HEK293 (cell line): ENCODE results near the gene FAM171A1.

Source experiments
- CTCF ChIA-PET: fragments of 350-600 bp; formaldehyde crosslinking; extraction: SDS; loops from one replicate; lab custom pipeline; 2021; ENCODE audit warnings: antibody characterized with exemption; lab: Yijun Ruan, JAX
- POLR2A ChIA-PET: fragments of 300-600 bp; formaldehyde crosslinking; extraction: SDS; loops from one replicate; lab custom pipeline; 2020; ENCODE audit warnings: antibody characterized with exemption, inconsistent platforms; lab: Yijun Ruan, JAX
- H3K27ac ChIP-seq: fragments of 200-500 bp; sonication (Bioruptor generic); 2 replicates; pipeline ENCODE4 v1.5.1; 2014; ENCODE audit warnings: low read depth, low read length, control low read depth, inconsistent platforms; ENCODE audit errors: extremely low read depth
- H3K36me3 ChIP-seq, 2 experiments: fragments of 200-500 bp in 1 of 2; sonication (Bioruptor generic) in 1 of 2; 1 replicate in 1 of 2; 2 replicates in 1 of 2; pipeline ENCODE4 v1.5.1; 2014 to 2017; ENCODE audit warnings: inconsistent platforms in 2 of 2, low read length in 2 of 2; ENCODE audit not compliant: control insufficient read depth in 2 of 2, insufficient read depth in 1 of 2
- H3K4me1 ChIP-seq: fragments of 200-500 bp; sonication (Bioruptor generic); 2 replicates; pipeline ENCODE4 v1.5.1; 2014; ENCODE audit warnings: mild to moderate bottlenecking, low read length, inconsistent platforms; ENCODE audit not compliant: control insufficient read depth, insufficient read depth
- H3K4me3 ChIP-seq: 2 replicates; pipeline ENCODE4 v1.5.1; 2011; ENCODE audit warnings: low read depth, mild to moderate bottlenecking, control low read depth, low read length, moderate library complexity
- H3K9me3 ChIP-seq: fragments of 200-500 bp; sonication (Bioruptor generic); 2 replicates; pipeline ENCODE4 v1.5.1; 2014; ENCODE audit warnings: low read depth, low read length, inconsistent platforms; ENCODE audit not compliant: control insufficient read depth, insufficient read depth
- ATF2 ChIP-seq: fragments of 450-650 bp; formaldehyde crosslinking; IDR thresholded peaks from 2 replicates; pipeline ENCODE4 v1.5.1; 2016; ENCODE audit warnings: missing biosample characterization, missing genetic modification characterization, low read depth
- GLI2 ChIP-seq: fragments of 450-650 bp; formaldehyde crosslinking; IDR thresholded peaks from 2 replicates; pipeline ENCODE4; 2017; ENCODE audit warnings: missing biosample characterization, missing genetic modification characterization, low read depth, borderline replicate concordance
- GLIS2 ChIP-seq: fragments of 450-650 bp; formaldehyde crosslinking; IDR thresholded peaks from 2 replicates; pipeline ENCODE4 v1.5.1; 2016; ENCODE audit warnings: missing biosample characterization, missing genetic modification characterization
- HOXC10 ChIP-seq: sonication (generic); formaldehyde crosslinking; IDR thresholded peaks from 2 replicates; pipeline ENCODE4 v1.8.1; 2023; ENCODE audit warnings: mild to moderate bottlenecking, missing genetic modification reagents
- MEIS1 ChIP-seq: sonication (generic); formaldehyde crosslinking; IDR thresholded peaks from 2 replicates; pipeline ENCODE4 v1.8.1; 2022; ENCODE audit warnings: missing genetic modification reagents, mild to moderate bottlenecking, borderline replicate concordance
- MZF1 ChIP-seq: fragments of 450-650 bp; formaldehyde crosslinking; IDR thresholded peaks from 2 replicates; pipeline ENCODE4 v1.5.1; 2017; ENCODE audit warnings: missing biosample characterization, missing genetic modification characterization, borderline replicate concordance
- PRDM10 ChIP-seq: fragments of 450-650 bp; formaldehyde crosslinking; IDR thresholded peaks from 2 replicates; pipeline ENCODE4 v1.5.1; 2016; ENCODE audit warnings: missing biosample characterization, missing genetic modification characterization
- PRDM4 ChIP-seq: fragments of 450-650 bp; formaldehyde crosslinking; IDR thresholded peaks from 2 replicates; pipeline ENCODE4 v1.5.1; 2017; ENCODE audit warnings: missing biosample characterization, missing genetic modification characterization
- ZBTB17 ChIP-seq: fragments of 450-650 bp; formaldehyde crosslinking; IDR thresholded peaks from 2 replicates; pipeline ENCODE4 v1.5.1; 2016; ENCODE audit warnings: missing biosample characterization, missing genetic modification characterization
- ZFP69B ChIP-seq: fragments of 450-650 bp; formaldehyde crosslinking; IDR thresholded peaks from 2 replicates; pipeline ENCODE4 v1.5.1; 2016; ENCODE audit warnings: missing biosample characterization, missing genetic modification characterization
- ZNF16 ChIP-seq: fragments of 450-650 bp; formaldehyde crosslinking; IDR thresholded peaks from 2 replicates; pipeline ENCODE4 v1.5.1; 2016; ENCODE audit warnings: low read depth, missing biosample characterization, missing genetic modification characterization
- ZNF449 ChIP-seq: fragments of 450-650 bp; formaldehyde crosslinking; IDR thresholded peaks from 2 replicates; pipeline ENCODE4 v1.5.1; 2017; ENCODE audit warnings: missing biosample characterization, mild to moderate bottlenecking, missing genetic modification characterization, moderate library complexity
- ZNF513 ChIP-seq: fragments of 450-650 bp; IDR thresholded peaks from 2 replicates; pipeline ENCODE4 v1.5.1; 2018; ENCODE audit warnings: missing biosample characterization, missing genetic modification characterization
- ZNF518A ChIP-seq: fragments of 450-650 bp; formaldehyde crosslinking; conservative IDR thresholded peaks from 2 replicates; pipeline ENCODE4 v1.5.1; 2016; ENCODE audit warnings: low read depth, missing biosample characterization, missing genetic modification characterization
- ZNF571 ChIP-seq: fragments of 450-650 bp; formaldehyde crosslinking; IDR thresholded peaks from 2 replicates; pipeline ENCODE4 v1.5.0; 2017; ENCODE audit warnings: missing biosample characterization, missing genetic modification characterization
- ZNF580 ChIP-seq: fragments of 450-650 bp; formaldehyde crosslinking; IDR thresholded peaks from 2 replicates; pipeline ENCODE4 v1.5.1; 2016; ENCODE audit warnings: missing biosample characterization, missing genetic modification characterization
- ZNF768 ChIP-seq: fragments of 450-650 bp; formaldehyde crosslinking; IDR thresholded peaks from 2 replicates; pipeline ENCODE4 v1.5.1; 2018; ENCODE audit warnings: missing biosample characterization, mild to moderate bottlenecking, missing genetic modification characterization

Gene FAM171A1

GRCh38 chr10:15227611-15228372 lies 143.3 kb downstream of the FAM171A1 start (continued):
- TF ChIP-seq ZNF518A (tag by site-specific recombination) (no peak), MZF1 (no peak), GLI2 (tag by site-specific recombination) (no peak), ZNF513 (tag by site-specific recombination) (no peak), ZNF580 (tag by site-specific recombination) (no peak)

GRCh38 chr10:15225511-15225910 lies 145.6 kb downstream of the FAM171A1 start:
- POLR2A ChIA-PET: no interaction called here
- no peak for TF ChIP-seq PRDM10 (tag by site-specific recombination)
- TF ChIP-seq ZNF768: no peak
- no peak for TF ChIP-seq GLIS2 (tag by site-specific recombination)
- TF ChIP-seq ZBTB17 (tag by site-specific recombination): no peak
- no peak for TF ChIP-seq ZFP69B (tag by site-specific recombination)
- TF ChIP-seq MEIS1 (CRISPR knock-in tag): no peak
- TF ChIP-seq PRDM4: no peak
- no peak for TF ChIP-seq ZNF16 (tag by site-specific recombination)
- no peak for TF ChIP-seq ATF2
- TF ChIP-seq HOXC10: no peak
- no peak for TF ChIP-seq ZNF449
- no peak for TF ChIP-seq ZNF571 (tag by site-specific recombination)

More at GRCh38 chr10:15225511-15225910, 145.6 kb downstream of the FAM171A1 start:
- Histone ChIP-seq H3K4me3 (no peak overlapping the region), H3K9me3 (no peaks in the 10 kb centered on the region), H3K27ac (no peak overlapping the region), H3K36me3 (peaks cover 0 to 5% of the 10 kb centered on the region in 2 experiments; a peak in 1 of 3 replicates), H3K4me1 (no peaks in the 10 kb centered on the region)
- CTCF ChIA-PET: interaction anchor here (1.0 to 1.5 kb wide), 2 partner anchors 20 to 194 kb away, joined by 4 read pairs; no protein-coding TSS in a partner anchor
